CD4-positive, alpha-beta memory T cell (primary cell): Measurements from ENCODE around the gene TMEM100. TPM values are rescaled to one million over a fixed set of nuclear protein-coding genes. Genes with fewer than 3 reads are reported as not detected.

Experiments used
- CTCF ChIA-PET: fragments of 350-600 bp; sonication (Branson Sonifier 250); formaldehyde crosslinking; loops from one replicate; lab custom pipeline; 2021; ENCODE audit warnings: inconsistent platforms; ENCODE audit not compliant: partially characterized antibody; lab: Charles Lee
- POLR2A ChIA-PET: fragments of 350-600 bp; sonication (Branson Sonifier 250); formaldehyde crosslinking; loops from one replicate; lab custom pipeline; 2021; ENCODE audit not compliant: partially characterized antibody; lab: Charles Lee
- DNase-seq, 5 donors: peaks; one replicate each; pipeline versions ENCODE4 v3.0.0 to v3.0.0-alpha.2; 2020 to 2022; ENCODE audit warnings: mixed read lengths in 1 of 5
- H3K27ac ChIP-seq: one replicate; pipeline ENCODE4 v1.7.0; 2013; ENCODE audit warnings: low read depth, low read length
- H3K27me3 ChIP-seq: 2 replicates; pipeline ENCODE4 v1.7.0; 2013; ENCODE audit warnings: mild to moderate bottlenecking, low read length, moderate library complexity; ENCODE audit not compliant: insufficient read depth
- H3K36me3 ChIP-seq: 2 replicates; pipeline ENCODE4 v1.7.0; 2013; ENCODE audit warnings: mild to moderate bottlenecking, low read length, moderate library complexity; ENCODE audit not compliant: insufficient read depth
- H3K4me1 ChIP-seq: 2 replicates; pipeline ENCODE4 v1.7.0; 2013; ENCODE audit warnings: mild to moderate bottlenecking, low read length, moderate library complexity; ENCODE audit not compliant: insufficient read depth
- H3K4me3 ChIP-seq, 2 donors: one replicate each; pipeline ENCODE4 v1.7.0; 2013; ENCODE audit warnings: low read length in 2 of 2, mild to moderate bottlenecking in 1 of 2
- H3K9me3 ChIP-seq, 2 donors: one replicate each; pipeline ENCODE4 v1.7.0; 2013; ENCODE audit warnings: low read length in 2 of 2, control low read depth in 1 of 2; ENCODE audit not compliant: control insufficient read depth in 1 of 2
- H3K27ac Mint-ChIP-seq, 7 donors: one replicate each; pipeline ENCODE4 v1.8.0; 2020 to 2021; ENCODE audit warnings: mixed read lengths in 7 of 7, mild to moderate bottlenecking in 6 of 7, inconsistent platforms in 3 of 7, moderate library complexity in 3 of 7
- H3K27me3 Mint-ChIP-seq, 2 donors: one replicate each; pipeline ENCODE4 v1.8.0; 2020 to 2021; ENCODE audit warnings: mixed read lengths in 2 of 2
- H3K36me3 Mint-ChIP-seq, 2 donors: one replicate each; pipeline ENCODE4 v1.8.0; 2020 to 2021; ENCODE audit warnings: mixed read lengths in 2 of 2, inconsistent platforms in 1 of 2, mild to moderate bottlenecking in 1 of 2
- H3K4me1 Mint-ChIP-seq, 4 donors: one replicate each; pipeline ENCODE4 v1.8.0; 2020 to 2021; ENCODE audit warnings: mixed read lengths in 4 of 4, mild to moderate bottlenecking in 1 of 4
- H3K4me3 Mint-ChIP-seq, 8 donors: one replicate each; pipeline ENCODE4 v1.8.0; 2020 to 2021; ENCODE audit warnings: mixed read lengths in 8 of 8, mild to moderate bottlenecking in 7 of 8, moderate library complexity in 6 of 8, inconsistent platforms in 3 of 8
- H3K9me3 Mint-ChIP-seq, 8 donors: one replicate each; pipeline ENCODE4 v1.8.0; 2020 to 2021; ENCODE audit warnings: mixed read lengths in 8 of 8, mild to moderate bottlenecking in 5 of 8, inconsistent platforms in 3 of 8, moderate library complexity in 1 of 8
- intact Hi-C: fragments of 100-400 bp; cut with micrococcal nuclease; formaldehyde crosslinking; loops from one replicate; pipeline ENCODE4 v1.15.1; 2023
- polyA plus RNA-seq, 2 donors: library from polyadenylated mRNA; unstranded; fragments of 300-500 nt; fragmentation: Illumina TruSeq; gene quantifications; one replicate each; pipeline ENCODE4 v1.2.3, GENCODE V29; 2021
- total RNA-seq, 2 experiments: library from RNA; stranded (reverse); gene quantifications; one replicate each; pipeline ENCODE4 v1.2.3, GENCODE V29; 2021

The TMEM100 gene
- total and polyA plus RNA-seq, 4 experiments from 2014 or later: not detected

DNA sequence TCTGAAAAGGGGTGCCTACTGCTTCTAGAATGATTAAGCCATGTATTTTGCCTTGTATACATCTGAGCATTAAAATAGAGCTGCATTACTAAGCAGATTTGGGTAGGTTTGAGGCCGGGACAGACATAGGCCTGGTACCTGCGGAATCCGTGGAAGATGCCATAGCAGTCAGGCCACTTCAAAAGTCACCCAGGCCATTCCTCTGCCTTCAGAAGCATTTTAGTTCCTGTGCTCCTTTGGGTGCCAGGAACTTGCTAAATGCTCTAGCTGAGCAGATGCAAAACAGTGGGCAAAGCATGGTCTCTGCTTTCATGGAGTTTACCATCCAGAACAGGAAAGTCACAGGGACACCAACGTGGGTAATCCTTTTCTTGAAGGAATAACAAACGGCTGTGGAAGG lies 5.7 kb upstream of the TMEM100 start:
- H3K36me3 Mint-ChIP-seq: no peaks in the 10 kb centered on the region
- intact Hi-C loops: no loop called here
- ChIA-PET CTCF (interaction anchor here (1.6 kb wide), 1 partner anchor 10 kb away, joined by 7 read pairs; no protein-coding TSS in a partner anchor), POLR2A (no interaction called here)
- no peak overlapping the region for H3K27ac Mint-ChIP-seq
- H3K4me1 Mint-ChIP-seq: no peaks in the 10 kb centered on the region
- no peak overlapping the region for H3K27ac ChIP-seq
- no peaks in the 10 kb centered on the region for H3K36me3 ChIP-seq
- H3K27me3 Mint-ChIP-seq: peaks cover 27 to 44% of the 10 kb centered on the region in 2 donors
- H3K9me3 ChIP-seq: no peaks in the 10 kb centered on the region
- H3K4me1 ChIP-seq: no peaks in the 10 kb centered on the region
- DNase-seq: no peak
- no peaks in the 10 kb centered on the region for H3K27me3 ChIP-seq
- H3K4me3 ChIP-seq: no peak overlapping the region
- no peaks in the 10 kb centered on the region for H3K9me3 Mint-ChIP-seq
- H3K4me3 Mint-ChIP-seq: no peak overlapping the region

DNA sequence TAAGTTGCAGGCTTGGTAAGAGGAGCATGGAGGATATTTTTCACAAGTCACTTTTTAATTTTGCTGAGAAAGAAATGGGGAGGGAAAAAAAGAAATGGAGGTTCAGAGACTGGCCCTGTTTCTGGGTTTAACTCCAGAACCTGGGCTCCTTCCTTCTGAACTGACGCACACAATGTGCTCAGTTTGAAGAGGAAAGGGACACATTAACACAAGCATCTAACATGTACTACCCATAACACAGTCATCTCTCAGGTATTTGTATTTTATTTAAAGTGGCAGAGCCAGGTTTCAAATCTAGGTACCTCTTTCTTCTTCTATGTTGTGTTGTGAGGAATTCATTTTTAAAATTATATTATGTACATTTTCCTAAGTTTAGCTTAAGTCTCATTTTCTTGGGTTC lies 5.3 kb upstream of the TMEM100 start:
- no peak for DNase-seq
- Mint-ChIP-seq H3K9me3 (no peaks in the 10 kb centered on the region), H3K27ac (no peak overlapping the region), H3K27me3 (peaks cover 25 to 46% of the 10 kb centered on the region in 2 donors), H3K4me1 (no peaks in the 10 kb centered on the region), H3K4me3 (no peak overlapping the region), H3K36me3 (no peaks in the 10 kb centered on the region)
- no peaks in the 10 kb centered on the region for H3K4me1 ChIP-seq
- no peak overlapping the region for H3K27ac ChIP-seq
- H3K36me3 ChIP-seq: no peaks in the 10 kb centered on the region
- ChIA-PET POLR2A (no interaction called here), CTCF (interaction anchor here (1.6 kb wide), 1 partner anchor 10 kb away, joined by 7 read pairs; no protein-coding TSS in a partner anchor)
- intact Hi-C loops: no loop called here
- H3K4me3 ChIP-seq: no peak overlapping the region
- H3K27me3 ChIP-seq: no peaks in the 10 kb centered on the region
- no peaks in the 10 kb centered on the region for H3K9me3 ChIP-seq

DNA sequence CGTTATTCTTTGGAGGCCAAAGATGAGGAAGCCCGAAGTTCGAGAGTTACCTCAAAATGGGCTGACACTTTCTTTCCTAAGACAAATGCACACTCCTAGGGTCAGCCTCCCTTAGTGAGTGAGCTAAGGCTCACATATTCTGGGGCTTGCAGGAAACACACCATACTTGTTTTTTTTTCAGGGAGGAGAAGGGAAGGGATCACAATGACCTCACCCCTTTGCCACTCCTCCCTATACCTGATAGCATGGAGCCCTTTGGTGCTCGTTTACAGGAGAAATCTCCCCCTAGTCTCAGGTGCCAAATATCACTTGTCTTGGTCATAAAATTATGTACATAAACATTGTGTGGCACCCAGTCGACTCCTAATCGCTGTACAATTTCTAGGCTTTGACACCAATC lies 4.6 kb upstream of the TMEM100 start:
- Histone ChIP-seq H3K4me1 (no peaks in the 10 kb centered on the region), H3K27ac (no peak overlapping the region), H3K9me3 (no peaks in the 10 kb centered on the region), H3K27me3 (no peaks in the 10 kb centered on the region), H3K36me3 (no peaks in the 10 kb centered on the region), H3K4me3 (no peak overlapping the region)
- no peak overlapping the region for H3K27ac Mint-ChIP-seq
- intact Hi-C loops: no loop called here
- H3K36me3 Mint-ChIP-seq: no peaks in the 10 kb centered on the region
- peaks cover 22 to 43% of the 10 kb centered on the region in 2 donors for H3K27me3 Mint-ChIP-seq
- H3K4me1 Mint-ChIP-seq: no peaks in the 10 kb centered on the region
- POLR2A ChIA-PET: no interaction called here
- CTCF ChIA-PET: interaction anchor here (1.1 to 1.5 kb wide), 2 partner anchors 9 to 12 kb away, joined by 4 to 5 read pairs; no protein-coding TSS in a partner anchor
- no peak overlapping the region for H3K4me3 Mint-ChIP-seq
- no peak for DNase-seq
- no peaks in the 10 kb centered on the region for H3K9me3 Mint-ChIP-seq

DNA sequence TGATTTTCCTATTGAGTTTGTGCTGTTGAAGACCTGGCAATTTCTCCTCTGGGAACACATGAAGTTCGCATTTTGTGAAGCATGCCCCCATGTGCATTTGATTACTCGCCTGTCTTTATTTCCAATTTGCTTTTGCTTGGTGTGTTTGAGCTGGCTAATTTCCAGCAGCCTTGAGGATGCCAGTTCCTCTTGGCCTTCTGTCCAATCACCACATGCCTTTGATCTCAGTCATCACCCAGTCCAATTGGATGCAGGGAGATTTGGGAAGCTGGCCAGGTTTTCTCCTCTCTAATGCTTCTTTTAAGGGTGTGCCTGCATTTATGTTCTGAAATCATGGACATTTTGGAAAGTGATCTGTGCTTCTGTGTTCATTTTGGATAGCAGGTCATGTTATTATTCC lies 3.8 kb upstream of the TMEM100 start:
- H3K36me3 Mint-ChIP-seq: no peaks in the 10 kb centered on the region
- H3K27ac Mint-ChIP-seq: no peak overlapping the region
- Histone ChIP-seq H3K4me1 (no peaks in the 10 kb centered on the region), H3K9me3 (no peaks in the 10 kb centered on the region), H3K27ac (no peak overlapping the region), H3K27me3 (no peaks in the 10 kb centered on the region), H3K36me3 (no peaks in the 10 kb centered on the region), H3K4me3 (no peak overlapping the region)
- intact Hi-C loops: no loop called here
- no peak overlapping the region for H3K4me3 Mint-ChIP-seq
- no peaks in the 10 kb centered on the region for H3K9me3 Mint-ChIP-seq
- ChIA-PET POLR2A (no interaction called here), CTCF (interaction anchor here (1.1 to 1.5 kb wide), 2 partner anchors 8 to 11 kb away, joined by 4 to 5 read pairs; no protein-coding TSS in a partner anchor)
- H3K4me1 Mint-ChIP-seq: no peaks in the 10 kb centered on the region
- H3K27me3 Mint-ChIP-seq: peaks cover 24 to 45% of the 10 kb centered on the region in 2 donors
- DNase-seq: no peak

DNA sequence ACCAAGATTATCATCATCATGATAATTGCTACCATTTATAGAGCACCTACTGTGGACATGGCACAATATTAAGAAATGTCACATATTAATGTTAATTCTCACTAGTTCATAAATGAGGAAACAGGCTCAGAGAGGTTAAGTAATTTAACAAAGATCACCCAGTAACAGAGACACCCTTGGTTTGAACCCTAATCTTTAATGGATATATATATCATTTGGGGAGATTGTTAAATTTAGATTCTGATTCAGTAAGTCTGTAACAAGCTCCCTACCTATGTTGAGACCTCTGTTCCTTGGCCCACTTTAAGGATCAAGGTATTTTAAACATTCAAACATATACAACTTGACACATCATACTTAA lies 804 bp upstream of the TMEM100 start:
- Histone ChIP-seq H3K4me1 (no peaks in the 10 kb centered on the region), H3K27ac (no peak overlapping the region), H3K4me3 (no peak overlapping the region), H3K27me3 (no peaks in the 10 kb centered on the region), H3K36me3 (no peaks in the 10 kb centered on the region), H3K9me3 (no peaks in the 10 kb centered on the region)
- peaks cover 31 to 52% of the 10 kb centered on the region in 2 donors for H3K27me3 Mint-ChIP-seq
- H3K4me1 Mint-ChIP-seq: no peaks in the 10 kb centered on the region
- CTCF ChIA-PET: interaction anchor here (1.0 to 1.7 kb wide), 4 partner anchors 8 to 121 kb away, joined by 3 to 8 read pairs (median 4); no protein-coding TSS in a partner anchor
- H3K9me3 Mint-ChIP-seq: no peaks in the 10 kb centered on the region
- no peak for DNase-seq
- intact Hi-C loops: no loop called here
- no peaks in the 10 kb centered on the region for H3K36me3 Mint-ChIP-seq
- H3K4me3 Mint-ChIP-seq: no peak overlapping the region
- H3K27ac Mint-ChIP-seq: no peak overlapping the region
- POLR2A ChIA-PET: no interaction called here

DNA sequence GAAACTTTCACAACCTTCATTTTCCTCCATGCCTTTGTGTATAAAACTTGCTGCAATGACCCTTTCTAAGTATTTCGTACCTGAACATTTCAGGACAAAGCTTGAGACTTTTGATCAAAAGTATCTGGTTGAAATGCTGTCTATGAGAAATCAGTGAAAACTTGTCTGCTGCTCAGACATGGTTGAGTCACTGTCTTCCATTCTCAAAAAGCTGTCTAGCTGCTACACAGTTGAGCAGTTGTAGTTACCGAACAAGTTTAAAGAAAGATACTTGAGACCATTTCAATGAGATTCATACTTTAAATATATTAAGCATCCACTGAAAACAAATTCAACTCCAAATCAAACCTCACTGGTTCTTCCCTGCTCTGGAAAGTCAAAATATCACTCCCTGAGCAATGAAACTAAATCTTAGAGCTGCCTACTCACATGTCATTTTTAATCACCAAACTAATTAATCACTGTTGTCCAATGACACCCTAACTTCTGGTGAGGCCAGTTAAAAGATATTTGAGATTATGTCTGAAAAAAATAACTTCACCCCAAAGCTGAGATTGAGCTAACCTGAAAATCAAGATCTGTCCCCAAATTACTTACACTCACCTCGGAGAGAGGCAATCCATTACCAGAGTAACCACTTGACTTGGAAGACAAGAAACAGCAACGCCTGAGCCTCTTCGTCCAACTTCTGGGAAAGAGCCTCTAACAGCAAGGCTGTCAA lies 488 bp downstream of the TMEM100 start:
- POLR2A ChIA-PET: no interaction called here
- peaks cover 30 to 46% of the 10 kb centered on the region in 2 donors for H3K27me3 Mint-ChIP-seq

DNA sequence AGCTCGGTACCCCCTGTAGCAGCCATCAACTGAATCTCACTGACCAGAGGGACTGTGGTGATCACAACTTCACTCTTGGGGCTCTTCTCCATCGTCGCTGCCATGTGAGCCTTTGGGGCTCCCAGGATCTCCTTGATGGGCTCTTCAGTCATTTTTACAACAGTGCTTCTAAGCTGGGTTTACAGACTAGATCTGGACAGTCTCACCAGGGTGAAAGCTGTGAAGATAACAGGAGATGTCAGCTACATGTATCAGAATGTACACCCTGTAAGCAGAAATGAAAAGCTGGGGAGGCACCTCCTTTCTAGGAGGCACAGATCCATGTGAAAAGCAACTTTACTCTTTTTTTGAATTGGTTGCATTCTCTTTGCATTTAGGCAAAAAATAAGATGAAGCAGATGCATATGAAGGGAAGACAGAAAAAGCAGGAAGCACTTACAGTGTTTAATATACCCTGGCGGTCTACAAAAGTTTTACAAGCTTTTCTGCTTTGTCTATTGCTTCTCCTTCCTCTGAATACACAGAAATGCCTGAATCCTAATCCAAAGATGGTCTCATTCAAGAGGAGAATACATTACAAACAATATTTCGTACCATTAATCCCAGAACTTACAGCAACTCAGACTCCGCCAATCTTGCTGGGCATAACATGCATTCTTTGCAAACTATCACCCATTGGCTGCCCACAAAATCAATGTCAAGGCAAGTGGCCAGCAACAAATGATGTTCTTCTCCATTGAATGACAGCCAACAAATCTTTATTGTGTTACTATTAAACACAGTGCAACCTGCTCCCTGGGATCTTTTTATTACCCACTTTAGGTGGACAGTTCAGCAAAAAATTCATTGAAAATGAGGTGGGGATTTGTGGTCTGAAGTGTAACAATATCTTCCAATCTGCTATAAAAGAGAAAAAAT lies 1.5 kb downstream of the TMEM100 start:
- Mint-ChIP-seq H3K36me3 (no peaks in the 10 kb centered on the region), H3K4me1 (no peaks in the 10 kb centered on the region), H3K27me3 (peaks cover 20 to 37% of the 10 kb centered on the region in 2 donors), H3K9me3 (no peaks in the 10 kb centered on the region), H3K27ac (no peak overlapping the region), H3K4me3 (no peak overlapping the region)
- no peak for DNase-seq
- intact Hi-C loops: no loop called here
- Histone ChIP-seq H3K27ac (no peak overlapping the region), H3K4me1 (no peaks in the 10 kb centered on the region), H3K4me3 (no peak overlapping the region), H3K9me3 (no peaks in the 10 kb centered on the region), H3K36me3 (no peaks in the 10 kb centered on the region), H3K27me3 (no peaks in the 10 kb centered on the region)
- ChIA-PET POLR2A (no interaction called here), CTCF (interaction anchor here (0.8 to 2.9 kb wide), 5 partner anchors 8 to 195 kb away, joined by 3 to 16 read pairs (median 6); partner anchors contain the start of gene PCTP)

More for the DNA sequence above, 488 bp downstream of the TMEM100 start:
- intact Hi-C loops: no loop called here
- Mint-ChIP-seq H3K27ac (no peak overlapping the region), H3K4me1 (no peaks in the 10 kb centered on the region), H3K36me3 (no peaks in the 10 kb centered on the region), H3K9me3 (no peaks in the 10 kb centered on the region), H3K4me3 (no peak overlapping the region)
- CTCF ChIA-PET: interaction anchor here (0.8 to 2.9 kb wide), 4 partner anchors 9 to 196 kb away, joined by 4 to 16 read pairs (median 5); partner anchors contain the start of gene PCTP
- Histone ChIP-seq H3K36me3 (no peaks in the 10 kb centered on the region), H3K27ac (no peak overlapping the region), H3K9me3 (no peaks in the 10 kb centered on the region), H3K27me3 (no peaks in the 10 kb centered on the region), H3K4me1 (no peaks in the 10 kb centered on the region), H3K4me3 (no peak overlapping the region)
- no peak for DNase-seq
